Stimulated activated CD8-positive, alpha-beta memory T cell treated with anti-CD3 and anti-CD28 coated beads, Interleukin-2, amount 100 ng/mL, for 1 hour (primary cell): Measurements from ENCODE around the gene FBXO24.
A peak's percentile ranks its signal among the peaks of the same experiment; 100 is the strongest.
"Not testable (repeated sequence)": the region's sequence is repeated elsewhere in the genome, so short reads cannot be mapped to it uniquely, and the experiment has no call there.

Experiments used
- DNase-seq, 2 donors: peaks; one replicate each; pipeline ENCODE4 v3.0.0-alpha.2; 2020; ENCODE audit warnings: low read depth in 2 of 2

The FBXO24 gene

DNA sequence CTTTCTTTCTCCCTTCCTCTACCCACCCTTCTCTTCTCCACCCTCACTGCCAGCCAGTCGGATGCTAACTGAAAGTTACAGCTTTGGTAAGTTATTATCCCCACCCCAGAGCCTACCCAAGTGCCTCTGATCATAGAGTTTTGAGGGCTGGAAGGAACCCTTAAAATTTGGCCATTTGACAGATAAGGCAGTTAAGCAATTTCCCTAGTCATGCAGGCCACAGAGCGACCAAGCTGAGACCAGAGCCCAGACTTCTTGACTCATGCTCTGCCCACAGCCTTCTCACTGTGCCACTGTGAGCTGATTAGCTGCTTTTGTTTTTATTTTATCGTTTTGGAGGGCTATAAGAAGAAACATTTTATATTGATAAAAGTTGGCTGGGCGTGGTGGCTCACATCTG, 29.6 kb upstream of the FBXO24 start:
- DNase-seq = no peak

DNA sequence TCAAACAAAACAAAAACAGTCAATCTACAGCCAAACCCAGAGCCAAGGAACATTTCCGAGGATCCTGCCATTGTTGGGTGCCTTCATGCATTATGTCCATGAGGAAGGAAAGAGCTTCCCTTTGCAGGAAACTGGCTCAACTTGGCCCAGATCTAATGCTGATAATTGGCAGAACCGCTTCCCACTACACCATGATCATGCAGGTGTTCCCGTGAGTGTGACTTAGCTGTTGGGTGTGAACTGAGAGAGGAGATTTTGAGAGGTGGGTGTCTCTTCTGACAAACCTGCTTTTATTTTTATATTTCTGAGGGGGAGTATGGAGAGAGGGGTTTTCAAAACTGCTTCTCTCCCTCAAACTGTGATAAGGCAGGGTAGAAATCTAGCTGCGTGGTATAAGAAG, 27.0 kb upstream of the FBXO24 start:
- DNase-seq = no peak

DNA sequence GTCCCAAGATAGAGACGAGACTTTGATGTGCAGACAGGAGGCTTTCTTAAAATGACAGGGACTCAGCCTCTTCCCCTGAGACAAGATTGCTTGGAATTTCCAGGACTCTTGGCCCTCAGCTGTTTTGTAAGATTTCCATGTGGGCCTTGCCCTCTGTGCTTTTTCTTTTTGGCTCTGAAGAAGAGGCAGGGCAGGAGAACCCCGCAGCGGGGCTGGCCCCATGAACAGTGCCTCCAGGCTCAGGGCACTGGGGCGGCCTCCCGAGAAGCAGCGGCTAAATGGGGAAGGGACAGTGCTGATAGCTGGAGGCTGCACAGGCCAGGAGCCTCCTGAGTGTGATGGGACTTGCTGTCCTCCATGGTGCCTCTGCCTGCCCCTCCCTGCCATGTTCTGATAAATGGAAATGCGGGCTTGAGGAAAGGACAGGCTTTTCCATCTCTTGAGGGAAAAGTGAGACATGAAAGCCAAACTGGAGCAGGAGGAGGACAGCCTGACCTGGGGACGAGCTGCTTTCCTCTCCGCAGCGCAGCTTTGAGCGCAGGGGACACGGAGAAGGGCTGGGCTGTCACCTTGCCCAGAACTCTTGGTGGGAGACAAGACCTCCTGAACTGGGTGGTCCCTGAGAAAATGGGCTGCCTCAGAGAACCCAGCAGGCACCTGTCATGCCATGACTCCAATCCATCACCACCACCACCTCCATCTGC, 24.5 kb upstream of the FBXO24 start:
- no peak for DNase-seq

DNA sequence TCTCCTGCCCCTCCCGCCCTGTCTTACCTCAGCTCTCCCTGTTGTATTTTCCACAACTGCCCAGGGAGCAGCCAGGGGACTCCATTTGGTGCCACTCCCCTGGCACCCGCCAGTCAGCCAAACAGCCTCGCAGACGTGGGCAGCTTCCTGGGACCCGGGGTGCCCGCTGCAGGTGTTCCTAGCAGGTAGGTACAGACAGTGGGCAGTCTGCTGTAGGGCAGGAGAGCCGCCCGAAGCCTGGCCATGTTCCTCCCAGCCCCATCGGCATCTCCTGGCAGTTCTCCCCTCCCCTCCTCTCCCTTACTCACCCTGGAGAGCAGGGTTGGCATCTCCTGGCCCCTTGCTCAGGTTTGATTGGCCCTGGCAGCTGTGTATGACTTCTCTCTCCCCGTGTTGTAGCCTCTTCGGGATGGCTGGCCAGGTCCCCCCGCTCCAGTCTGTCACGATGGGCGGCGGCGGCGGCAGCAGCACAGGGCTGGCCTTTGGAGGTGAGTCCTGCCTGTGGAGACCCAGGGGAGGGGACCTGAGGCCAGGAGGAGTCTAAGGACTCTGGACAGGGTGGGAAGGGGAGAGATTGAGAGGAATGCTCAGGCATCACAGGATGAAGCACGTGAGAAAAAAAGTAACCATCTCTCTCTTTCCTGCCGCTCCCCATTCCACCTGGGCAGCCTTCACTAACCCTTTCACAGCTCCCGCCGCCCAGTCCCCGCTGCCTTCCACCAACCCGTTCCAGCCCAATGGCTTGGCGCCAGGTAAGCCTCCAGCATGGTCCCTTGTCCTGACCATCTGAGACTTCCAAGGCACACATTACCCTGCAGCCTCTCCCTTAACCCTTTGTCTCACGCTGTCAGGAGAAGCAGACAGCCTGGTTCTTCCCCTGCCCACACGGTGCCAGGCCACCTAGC, 23.7 kb upstream of the FBXO24 start:
- DNase-seq = no peak

DNA sequence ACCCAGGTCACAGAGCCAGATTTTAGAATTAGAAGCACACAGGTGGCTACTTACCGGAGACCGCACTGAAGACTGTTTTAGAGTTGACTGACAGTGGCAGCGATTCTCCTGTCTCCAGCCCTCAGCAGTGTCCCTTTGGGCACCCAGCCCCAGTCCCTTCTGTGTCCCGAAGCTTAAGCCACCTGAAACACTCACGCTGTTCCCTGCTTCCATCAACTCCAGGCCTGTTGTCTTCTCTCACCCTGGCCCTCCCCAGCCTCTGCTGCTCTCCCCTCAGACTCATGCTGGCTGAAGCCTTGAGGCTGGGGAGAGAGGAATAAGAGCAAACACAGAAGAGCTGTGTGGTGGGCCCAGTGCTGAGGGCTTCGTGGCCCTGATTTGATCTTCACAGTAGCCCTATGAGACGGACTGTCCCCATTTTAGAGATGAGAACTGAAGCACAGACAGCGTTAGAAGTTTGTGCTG, 23.0 kb upstream of the FBXO24 start:
- DNase-seq = no peak

DNA sequence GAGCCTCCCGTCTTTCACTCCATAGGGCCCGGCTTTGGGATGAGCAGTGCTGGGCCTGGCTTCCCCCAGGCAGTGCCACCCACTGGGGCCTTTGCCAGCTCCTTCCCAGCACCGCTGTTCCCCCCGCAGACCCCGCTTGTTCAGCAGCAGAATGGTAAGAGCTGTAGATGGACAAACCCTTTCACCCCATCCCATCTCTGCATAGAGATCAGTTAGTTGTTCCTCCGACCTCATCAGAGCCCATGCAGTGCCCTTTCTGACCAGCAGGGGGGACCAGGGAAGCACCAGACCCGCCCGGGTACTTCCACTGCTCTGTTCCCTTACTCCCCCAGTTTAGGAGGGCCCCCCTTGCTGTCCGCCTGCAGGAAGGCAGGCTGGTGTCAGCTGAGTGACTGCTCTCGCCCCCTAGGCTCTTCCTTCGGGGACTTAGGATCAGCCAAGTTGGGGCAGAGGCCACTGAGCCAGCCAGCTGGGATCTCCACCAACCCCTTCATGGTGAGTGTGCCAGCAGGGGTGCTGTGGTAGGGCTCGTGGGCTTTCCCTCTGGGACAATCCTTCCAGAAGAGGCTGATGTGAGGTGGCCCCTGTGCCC, 22.2 kb upstream of the FBXO24 start:
- peak; percentile 71 to 77 for DNase-seq

DNA sequence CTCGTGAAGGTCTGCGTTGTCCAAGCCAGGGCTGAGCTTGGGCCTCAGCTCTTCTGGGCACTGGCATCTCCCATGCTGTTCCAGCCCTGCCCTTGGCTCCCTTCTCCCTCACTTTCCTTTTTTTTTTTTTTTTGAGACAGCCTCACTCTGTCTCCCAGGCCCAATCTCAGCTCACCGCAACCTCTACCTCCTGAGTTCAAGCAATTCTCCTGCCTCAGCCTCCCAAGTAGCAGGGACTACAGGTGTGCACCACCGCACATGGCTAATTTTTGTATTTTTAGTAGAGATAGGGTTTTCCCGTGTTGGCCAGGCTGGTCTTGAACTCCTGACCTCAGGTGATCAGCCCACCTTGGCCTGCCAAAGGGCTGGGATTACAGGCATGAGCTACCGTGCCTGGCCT, 21.7 kb upstream of the FBXO24 start:
- DNase-seq = not testable (repeated sequence)

DNA sequence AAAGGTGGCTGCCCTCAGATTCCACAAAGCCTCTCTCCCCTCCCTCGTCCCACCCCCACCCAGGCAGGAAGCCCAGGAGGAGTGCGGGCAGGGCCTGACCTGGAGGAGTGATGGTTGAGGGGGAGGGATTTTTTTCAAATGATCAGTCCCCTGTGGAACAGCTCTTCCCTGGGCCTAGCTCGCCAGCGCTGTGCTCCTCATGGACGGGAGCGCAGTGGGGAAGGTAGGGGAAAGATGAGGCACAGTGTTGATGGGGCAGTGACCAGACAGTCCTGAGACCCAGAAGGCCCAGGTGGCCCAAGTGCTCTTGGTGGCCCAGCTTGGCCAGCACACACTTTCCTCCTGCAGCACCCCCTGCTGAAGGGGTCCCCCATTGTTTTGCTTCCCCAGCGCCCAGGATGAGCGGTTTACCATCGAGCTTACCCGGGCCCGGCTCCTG, 21.0 kb upstream of the FBXO24 start:
- no peak for DNase-seq

DNA sequence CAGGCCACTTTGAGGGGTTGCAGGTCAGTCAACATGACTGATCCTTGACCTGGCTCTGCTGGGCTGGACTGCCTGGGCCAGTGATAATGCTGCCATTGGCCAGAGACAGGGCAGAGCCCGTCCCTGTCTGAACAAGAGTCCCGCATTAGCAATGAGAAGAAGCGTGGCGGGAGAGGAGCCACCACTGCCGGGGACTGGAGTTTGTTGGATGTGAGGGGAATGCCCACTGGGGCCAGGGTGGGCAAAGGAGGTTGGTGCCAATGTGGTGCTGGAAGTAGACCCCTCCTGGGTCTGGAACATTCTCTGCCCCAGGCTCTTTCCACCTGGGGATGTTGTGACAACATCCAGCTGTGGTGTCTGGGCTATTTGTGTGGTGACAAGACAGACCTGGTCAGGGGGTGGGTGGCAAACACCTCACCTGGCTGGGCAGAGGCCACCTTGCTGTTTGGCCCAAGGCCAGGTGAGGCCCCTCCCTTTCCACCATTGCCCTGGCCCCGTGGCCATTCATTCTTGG, 20.1 kb upstream of the FBXO24 start:
- DNase-seq = no peak

DNA sequence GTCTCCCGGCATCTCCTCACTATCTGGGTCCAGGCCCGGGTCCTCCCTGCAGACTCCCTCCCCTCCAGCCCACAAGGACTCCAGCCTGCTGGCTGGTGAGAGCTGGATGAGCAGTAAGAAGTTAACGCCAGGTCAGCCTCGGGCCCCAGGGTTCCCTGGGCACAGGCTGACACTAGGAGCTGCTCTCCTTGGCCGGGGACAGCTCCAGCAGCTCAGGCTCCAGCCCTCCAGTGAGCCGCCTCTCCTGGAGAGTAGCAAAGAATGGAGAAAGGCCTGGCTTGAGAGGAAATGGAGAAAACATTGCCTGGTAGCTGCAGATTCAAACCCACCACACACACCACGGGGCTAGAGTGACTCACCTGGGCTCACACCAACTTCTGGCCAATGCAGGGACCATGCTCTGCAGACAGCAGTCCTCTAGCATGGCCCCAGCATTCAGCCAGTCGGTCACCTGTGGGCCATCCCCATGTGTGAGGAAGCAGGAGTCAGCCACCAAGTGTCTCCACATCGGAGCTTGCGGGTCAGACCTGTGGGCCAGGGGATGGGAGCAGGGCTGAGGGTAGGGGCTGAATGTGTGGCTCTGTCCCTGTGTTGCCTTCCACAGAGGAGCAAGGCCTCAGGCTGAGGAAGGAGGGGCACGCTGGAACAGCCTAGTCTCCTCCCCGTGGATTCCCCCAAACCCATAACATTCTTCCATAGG, 18.9 kb upstream of the FBXO24 start:
- no peak for DNase-seq

DNA sequence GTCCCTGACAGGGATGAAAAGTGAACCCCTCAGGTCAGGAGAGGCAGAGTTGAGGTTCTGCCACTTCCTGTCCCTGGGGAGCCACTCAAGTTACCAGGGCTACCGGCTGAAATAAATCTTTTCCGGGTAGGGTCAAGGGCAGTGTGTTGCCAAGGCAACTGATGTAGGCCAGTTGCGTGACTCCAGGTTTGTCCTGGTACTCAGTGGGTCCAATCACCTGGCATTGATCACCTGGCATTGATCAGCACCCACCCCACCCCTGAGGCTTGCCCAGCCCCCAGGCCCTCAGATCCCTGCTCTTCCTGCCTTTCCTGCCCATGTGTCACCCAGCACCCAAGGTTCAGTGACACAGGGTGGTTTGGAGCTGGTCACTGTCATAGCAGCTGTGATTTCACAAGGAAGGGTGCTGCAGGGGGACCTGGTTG, 18.4 kb upstream of the FBXO24 start:
- DNase-seq = no peak

DNA sequence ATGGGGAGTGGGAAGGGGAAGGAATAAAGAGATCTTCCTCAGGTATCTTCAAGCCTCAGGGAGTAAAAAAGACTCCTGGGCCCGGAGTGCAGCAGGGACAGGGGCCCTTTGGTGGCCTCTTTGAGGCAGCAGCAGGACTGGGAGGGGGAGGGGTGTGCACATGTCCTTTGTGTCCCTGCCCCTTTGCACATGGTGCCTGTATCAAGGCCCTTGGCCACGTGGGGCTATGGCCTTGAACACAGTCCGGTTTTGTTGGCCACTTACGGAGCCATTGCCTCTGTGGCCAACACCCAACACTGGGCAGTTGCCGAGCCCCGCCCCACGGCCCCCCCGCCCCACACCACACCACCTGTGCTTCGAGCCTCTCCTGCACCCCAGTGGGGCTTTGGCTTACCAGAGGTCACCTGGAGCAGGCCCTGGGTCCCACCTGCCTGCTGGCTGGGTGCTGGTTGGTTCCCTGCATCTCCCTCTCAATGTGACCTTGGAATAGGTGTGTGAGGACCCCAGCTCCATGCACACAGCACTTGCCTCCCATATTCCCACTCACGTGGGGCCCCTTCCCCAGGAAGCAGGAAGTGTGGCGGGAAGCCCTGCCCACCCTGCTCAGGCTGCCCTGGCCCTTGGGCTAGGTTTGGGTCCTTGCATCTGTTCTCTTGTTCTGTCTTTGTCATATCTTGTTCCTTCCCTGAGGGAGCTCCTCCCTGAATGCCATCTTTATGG, 17.8 kb upstream of the FBXO24 start:
- DNase-seq = no peak

DNA sequence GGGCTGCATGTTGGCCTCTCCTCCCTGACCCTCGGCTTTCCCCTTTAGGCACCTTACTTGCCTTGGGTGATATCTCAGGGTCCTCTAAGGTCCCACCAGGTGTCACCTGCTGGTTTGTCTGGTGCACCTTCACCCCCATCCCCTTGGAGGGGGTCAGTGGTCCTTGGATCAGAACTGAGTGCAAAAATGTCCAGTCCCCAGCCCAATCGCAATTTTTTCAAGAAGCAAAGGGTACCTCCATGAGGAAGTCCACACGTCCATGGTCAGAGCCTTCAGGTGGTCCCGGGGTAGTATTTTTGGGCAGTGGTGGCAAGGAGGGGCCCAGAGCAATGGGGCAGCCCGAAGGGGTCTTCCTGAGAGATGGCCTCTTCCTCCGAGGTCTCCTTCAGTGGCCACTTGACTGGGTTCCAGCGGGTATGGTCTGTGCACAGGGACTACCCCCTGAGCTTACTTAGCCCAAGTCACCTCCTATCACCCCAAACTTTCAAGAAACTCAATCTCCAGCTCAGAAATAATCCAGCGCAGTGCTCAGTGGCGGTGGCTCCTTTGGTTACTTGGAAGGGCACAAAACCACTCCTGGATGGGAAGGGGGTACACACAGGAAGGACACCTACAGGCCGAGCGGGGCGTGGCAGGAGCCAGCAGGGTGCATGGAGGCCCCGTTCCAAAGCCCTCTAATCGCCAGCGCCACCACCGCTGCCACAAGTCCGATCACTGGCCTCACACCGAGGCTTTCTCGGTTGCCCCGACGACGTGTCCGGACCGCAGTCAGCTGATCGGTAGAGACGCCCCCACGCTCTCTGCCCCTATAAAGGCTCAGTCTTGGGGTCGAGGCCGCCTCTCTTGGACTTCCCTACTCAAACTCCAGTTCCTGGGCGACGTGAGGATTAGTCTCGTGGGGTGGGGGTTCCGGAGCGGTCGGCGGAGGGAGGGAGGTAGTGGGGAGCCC, 17.0 kb upstream of the FBXO24 start:
- DNase-seq = no peak

DNA sequence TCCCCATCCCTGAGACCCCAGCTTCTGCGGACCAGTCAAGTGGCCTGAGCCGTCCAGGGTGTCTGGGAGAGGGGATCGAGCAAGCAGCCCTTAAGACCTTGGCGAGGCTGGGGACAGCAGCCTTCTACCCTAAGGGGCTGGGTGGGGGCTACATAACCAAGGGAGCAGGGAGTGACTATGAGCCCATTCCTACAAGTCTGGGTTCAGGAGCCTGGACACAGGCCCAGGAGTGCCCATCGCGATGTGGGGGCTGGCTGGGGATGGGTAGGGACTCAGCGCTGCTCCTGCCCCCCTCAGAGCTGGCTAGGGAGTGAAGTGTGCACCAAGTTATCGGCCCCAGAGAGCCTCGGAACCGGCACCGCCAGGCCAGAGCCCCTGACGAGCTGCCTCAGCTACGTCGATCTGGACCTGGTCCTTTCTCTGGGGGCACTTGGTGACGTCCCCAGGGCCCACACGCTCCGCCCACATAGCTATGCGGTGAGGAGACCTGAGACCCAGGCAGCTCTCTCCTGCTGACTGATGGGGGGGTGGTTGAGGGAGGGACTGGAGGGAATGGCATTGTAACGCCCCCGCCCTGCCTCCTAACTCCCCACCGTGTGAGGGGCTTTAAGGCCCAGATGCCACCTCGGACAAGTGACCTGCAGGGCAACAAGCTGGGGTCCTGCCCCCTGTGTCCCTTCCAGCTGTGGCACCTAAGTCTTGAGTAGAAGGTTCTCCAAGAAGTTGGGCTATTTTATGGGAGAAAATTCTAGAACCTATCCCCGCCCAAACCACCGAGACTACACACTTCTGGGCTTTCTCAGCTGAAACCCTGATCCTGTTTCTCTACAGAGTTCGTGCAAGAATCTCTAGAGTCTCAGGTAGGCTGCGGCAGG, 14.9 kb upstream of the FBXO24 start:
- no peak for DNase-seq

DNA sequence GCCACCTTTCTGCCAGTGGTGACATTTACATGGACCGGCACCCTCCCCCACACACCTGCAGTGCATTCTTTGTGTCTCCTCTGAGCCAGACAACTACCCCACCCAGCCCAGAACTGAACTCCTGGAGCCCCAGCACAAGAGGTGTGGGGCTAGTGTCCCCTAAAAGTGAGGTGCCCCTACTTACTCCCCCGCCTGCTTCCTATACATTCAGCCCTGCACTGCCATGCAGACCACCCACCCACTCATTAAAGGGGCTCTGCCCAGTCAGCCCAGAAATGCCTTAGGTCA, 14.4 kb upstream of the FBXO24 start:
- DNase-seq = no peak

DNA sequence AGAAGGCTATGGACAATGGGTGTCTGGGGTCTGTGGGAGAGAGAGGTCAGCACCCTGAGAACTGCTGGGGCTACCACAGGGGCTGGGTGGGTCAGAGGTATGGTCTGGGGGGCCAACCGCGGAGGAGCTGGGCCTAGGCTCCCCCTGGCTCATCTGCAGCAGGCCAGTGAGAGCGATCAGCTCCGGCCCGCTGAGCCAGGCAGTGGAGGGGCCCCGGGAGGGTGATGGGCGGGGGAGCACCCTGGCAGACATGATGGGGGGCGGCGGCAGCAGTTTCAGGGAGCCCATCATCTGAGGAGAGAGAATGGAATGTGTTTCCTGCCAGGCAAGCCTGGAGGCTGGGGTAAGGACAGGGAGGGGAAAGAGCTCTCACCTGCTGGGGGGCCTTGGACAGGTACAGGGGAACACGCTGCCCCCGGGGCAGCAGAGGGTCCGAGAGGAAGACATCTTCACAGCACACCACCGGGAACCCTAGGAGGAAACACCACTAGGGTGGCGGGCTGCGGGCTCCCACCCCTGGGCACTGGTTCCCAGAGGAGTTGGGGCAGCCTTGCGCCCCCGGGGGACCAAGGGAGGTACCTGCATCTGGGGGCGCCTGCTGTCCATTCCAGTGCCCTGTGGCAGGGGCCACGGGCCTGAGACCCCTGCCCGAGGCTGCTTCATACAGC, 13.7 kb upstream of the FBXO24 start:
- no peak for DNase-seq

DNA sequence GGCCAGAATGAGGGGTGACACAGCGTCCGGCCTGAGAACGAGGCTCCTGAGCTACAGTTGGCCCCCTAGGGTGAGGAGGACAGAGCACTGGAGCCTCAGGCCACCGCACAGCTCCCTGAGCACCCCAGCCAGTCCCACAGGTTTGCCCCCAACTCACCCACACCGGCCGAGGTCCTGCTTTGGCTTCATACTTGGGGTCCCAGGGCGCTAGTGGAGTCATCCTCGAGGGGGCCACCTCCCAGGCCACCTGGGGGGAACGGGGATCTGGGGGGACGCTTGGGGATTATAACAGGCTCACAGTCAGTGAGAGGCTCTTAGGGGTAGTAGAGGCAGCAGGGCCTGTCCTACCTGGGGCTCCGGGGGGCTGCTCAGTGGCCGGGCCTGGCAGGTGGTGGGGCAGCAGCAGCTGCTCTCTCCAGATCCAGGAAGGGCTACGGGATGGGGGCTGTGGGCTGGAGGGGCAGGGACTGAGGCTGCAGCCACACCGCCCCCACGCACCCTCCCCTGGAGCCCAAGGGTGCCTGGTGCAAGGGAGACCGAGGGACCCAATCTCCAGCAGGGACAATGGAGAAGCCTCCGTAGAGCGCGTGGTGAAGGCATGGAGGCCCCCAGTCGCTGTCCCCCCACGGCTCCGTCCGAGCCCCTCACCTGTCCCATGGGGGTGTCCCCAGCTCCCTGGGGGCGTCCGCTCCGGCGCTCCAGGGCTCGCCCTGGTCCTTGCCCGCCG, 13.0 kb upstream of the FBXO24 start:
- DNase-seq = no peak
